Thyroid gland (tissue), 4 donors: ENCODE results near the gene SCN2B. TPM values are rescaled to one million over a fixed set of nuclear protein-coding genes. Genes with fewer than 3 reads are reported as not detected.

Source experiments
- DNase-seq, 2 donors: peaks; one replicate each; pipeline ENCODE4 v3.0.0-alpha.2; 2019
- H3K27ac ChIP-seq, 3 donors: fragments of 200-600 bp; sonication (generic); 1 replicate in 2 of 3; 2 replicates in 1 of 3; pipeline ENCODE4 v1.5.1; 2016 to 2019; ENCODE audit warnings: mild to moderate bottlenecking in 1 of 3, moderate library complexity in 1 of 3
- H3K27me3 ChIP-seq: fragments of 200-600 bp; sonication (generic); one replicate; pipeline ENCODE4 v1.5.1; 2019
- H3K36me3 ChIP-seq, 2 donors: fragments of 200-600 bp; sonication (generic); one replicate each; pipeline ENCODE4 v1.5.1; 2016 to 2019
- H3K4me1 ChIP-seq, 2 donors: fragments of 200-600 bp; sonication (generic); one replicate each; pipeline ENCODE4 v1.5.1; 2017 to 2019
- H3K4me3 ChIP-seq, 3 donors: fragments of 200-600 bp; sonication (generic); replicated peaks in 1 of 3; 1 replicate in 2 of 3; 2 replicates in 1 of 3; pipeline ENCODE4 v1.5.1; 2016; ENCODE audit warnings: mild to moderate bottlenecking in 1 of 3
- H3K9me3 ChIP-seq: fragments of 200-600 bp; sonication (generic); one replicate; pipeline ENCODE4 v1.5.1; 2017
- POLR2A ChIP-seq, 2 donors: fragments of 450-650 bp; IDR thresholded peaks; one replicate each; pipeline ENCODE4 v1.6.1; 2017; ENCODE audit warnings: antibody characterized with exemption in 2 of 2, mild to moderate bottlenecking in 2 of 2, moderate library complexity in 1 of 2
- WGBS, 2 donors: methylation state at CpG; one replicate each; pipeline ENCODE4 v1.1.5; 2017; 5-methylcytosine and 5-hydroxymethylcytosine counted together
- intact Hi-C: fragments of 100-400 bp; cut with DNase I; formaldehyde crosslinking; loops from one replicate; pipeline ENCODE4 v1.15.1; 2023
- total RNA-seq, 4 donors: library from RNA; depleted of rRNA; stranded (reverse); fragments of >200 nt; gene quantifications; one replicate each; pipeline ENCODE4 v1.2.3, GENCODE V29; 2016
- TF ChIP-seq, protein P1 (sequence below), 6 experiments: fragments of 200-600 bp in 3 of 6; fragments of 450-650 bp in 3 of 6; sonication (generic) in 3 of 6; IDR thresholded peaks; one replicate each; pipeline ENCODE4 v1.5.1; 2016 to 2019; ENCODE audit warnings: antibody characterized with exemption in 6 of 6, mild to moderate bottlenecking in 2 of 6, inconsistent platforms in 1 of 6, moderate library complexity in 1 of 6

Gene SCN2B, protein sequence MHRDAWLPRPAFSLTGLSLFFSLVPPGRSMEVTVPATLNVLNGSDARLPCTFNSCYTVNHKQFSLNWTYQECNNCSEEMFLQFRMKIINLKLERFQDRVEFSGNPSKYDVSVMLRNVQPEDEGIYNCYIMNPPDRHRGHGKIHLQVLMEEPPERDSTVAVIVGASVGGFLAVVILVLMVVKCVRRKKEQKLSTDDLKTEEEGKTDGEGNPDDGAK
- total RNA-seq = under 1 TPM; 0.13 to 0.83 (median 0.31) TPM

DNA sequence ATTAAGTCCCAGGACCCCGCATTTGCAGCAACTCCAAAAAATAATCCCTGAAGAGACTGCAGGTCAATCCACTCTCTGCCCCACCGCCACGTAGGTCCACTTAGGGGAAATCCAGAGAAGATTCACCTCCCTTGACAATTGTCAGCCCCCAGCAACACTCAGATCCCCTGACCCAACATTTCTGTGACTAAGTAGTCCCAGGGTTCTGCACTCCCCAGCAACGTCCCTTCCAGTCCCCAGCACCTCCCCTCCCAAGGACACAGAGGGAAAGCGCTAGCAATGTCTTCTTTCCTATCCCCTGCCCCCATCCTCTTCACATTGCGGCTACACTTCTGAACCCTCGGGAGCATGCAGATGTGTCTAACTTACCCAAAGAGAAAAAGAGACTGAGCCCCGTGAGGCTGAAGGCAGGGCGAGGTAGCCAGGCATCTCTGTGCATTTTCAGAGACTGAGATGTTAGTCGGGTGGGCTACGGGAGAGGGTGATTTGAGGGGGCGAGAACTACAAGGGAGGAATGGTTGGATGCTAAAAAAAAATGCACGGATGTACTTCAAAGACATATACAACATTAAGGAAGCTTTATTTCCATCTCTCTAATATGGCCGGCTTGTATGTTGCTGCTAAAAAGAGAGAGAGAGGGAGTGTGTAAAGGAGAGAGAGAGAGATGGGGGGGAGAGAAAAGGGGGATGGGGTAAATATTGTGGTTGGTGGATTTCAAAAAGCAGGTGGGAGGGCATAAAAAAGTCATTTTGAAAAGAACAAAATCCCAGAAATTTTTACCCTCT is at the start of gene SCN2B:
Gene SCN2B (minus strand): TSS at position 647 of the 785 bp plus-strand sequence. CDS start 208 bp downstream, at position 439.
- intact Hi-C loops = no loop called here
- peaks cover 15 to 30% of the 10 kb centered on the region in 2 donors for H3K4me1 ChIP-seq

DNA sequence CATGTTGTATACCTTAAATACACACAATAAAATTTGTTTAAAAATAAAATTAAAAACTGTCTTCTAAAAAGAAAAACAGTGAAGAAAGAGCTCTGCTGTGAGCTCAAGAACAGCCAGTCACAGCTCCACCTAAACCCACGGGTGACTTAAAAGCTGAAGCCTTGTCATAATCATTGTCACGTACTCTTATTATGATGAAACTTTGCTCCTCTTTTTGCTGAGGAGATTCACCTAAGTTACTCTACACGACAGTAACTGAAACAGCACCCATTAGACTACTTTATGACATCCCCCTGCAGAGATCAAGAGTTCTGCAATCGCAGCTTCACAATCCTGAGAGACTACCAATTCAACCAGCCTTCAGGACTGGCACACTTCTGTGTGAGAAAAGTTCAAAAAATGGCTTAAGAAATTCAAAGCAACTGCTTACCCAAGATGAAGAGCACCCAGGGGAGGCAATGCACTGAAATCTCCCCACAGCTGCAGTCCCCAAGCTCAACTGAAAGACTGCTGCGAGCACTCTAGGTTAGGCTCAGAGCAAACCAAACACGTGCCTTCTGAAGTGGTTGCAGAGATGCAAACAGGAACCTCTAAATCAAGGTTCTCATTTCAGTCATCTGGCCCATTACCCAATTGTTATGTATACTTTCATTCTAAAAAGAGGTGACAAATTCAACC is 48.2 kb upstream of the SCN2B start, which contains the start of gene JAML:
Gene JAML (minus strand): TSS at position 501 of the 678 bp plus-strand sequence. CDS start 10,145 bp downstream, outside the sequence.
- no peaks in the 10 kb centered on the region for H3K4me1 ChIP-seq
- no peak within 1 kb of the TSS for H3K4me3 ChIP-seq
- no peak within 1 kb of the TSS for H3K27ac ChIP-seq
- peaks cover 9% of the 10 kb centered on the region in 2 donors for H3K36me3 ChIP-seq
- no peaks in the 10 kb centered on the region for H3K27me3 ChIP-seq
- DNase-seq = peak in 1 of 2 donors; percentile 10
- TF ChIP-seq, protein P1, sequence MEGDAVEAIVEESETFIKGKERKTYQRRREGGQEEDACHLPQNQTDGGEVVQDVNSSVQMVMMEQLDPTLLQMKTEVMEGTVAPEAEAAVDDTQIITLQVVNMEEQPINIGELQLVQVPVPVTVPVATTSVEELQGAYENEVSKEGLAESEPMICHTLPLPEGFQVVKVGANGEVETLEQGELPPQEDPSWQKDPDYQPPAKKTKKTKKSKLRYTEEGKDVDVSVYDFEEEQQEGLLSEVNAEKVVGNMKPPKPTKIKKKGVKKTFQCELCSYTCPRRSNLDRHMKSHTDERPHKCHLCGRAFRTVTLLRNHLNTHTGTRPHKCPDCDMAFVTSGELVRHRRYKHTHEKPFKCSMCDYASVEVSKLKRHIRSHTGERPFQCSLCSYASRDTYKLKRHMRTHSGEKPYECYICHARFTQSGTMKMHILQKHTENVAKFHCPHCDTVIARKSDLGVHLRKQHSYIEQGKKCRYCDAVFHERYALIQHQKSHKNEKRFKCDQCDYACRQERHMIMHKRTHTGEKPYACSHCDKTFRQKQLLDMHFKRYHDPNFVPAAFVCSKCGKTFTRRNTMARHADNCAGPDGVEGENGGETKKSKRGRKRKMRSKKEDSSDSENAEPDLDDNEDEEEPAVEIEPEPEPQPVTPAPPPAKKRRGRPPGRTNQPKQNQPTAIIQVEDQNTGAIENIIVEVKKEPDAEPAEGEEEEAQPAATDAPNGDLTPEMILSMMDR (IDR thresholded peaks at IDR 0.05) = no peak
- no peak for TF ChIP-seq POLR2A (IDR thresholded peaks at IDR 0.05)
- H3K9me3 ChIP-seq = no peaks in the 10 kb centered on the region
- WGBS, 2 donors = 64 to 74% methylated on average over 6 of the region's 6 CpGs
- intact Hi-C loops = no loop called here

More for the DNA sequence above, at the start of gene SCN2B:
- Histone ChIP-seq H3K27ac (peak within 1 kb of the TSS in 1 of 3 donors; percentile 45), H3K36me3 (no peaks in the 10 kb centered on the region), H3K27me3 (no peaks in the 10 kb centered on the region), H3K4me3 (peak within 1 kb of the TSS in 2 of 3 donors; percentile 6 to 18), H3K9me3 (no peaks in the 10 kb centered on the region)
- TF ChIP-seq, protein P1 (IDR thresholded peaks at IDR 0.05) = no peak
- no peak for TF ChIP-seq POLR2A (IDR thresholded peaks at IDR 0.05)
- WGBS, 2 donors = 17 to 22% methylated on average over 14 of the region's 14 CpGs
- no peak for DNase-seq

DNA sequence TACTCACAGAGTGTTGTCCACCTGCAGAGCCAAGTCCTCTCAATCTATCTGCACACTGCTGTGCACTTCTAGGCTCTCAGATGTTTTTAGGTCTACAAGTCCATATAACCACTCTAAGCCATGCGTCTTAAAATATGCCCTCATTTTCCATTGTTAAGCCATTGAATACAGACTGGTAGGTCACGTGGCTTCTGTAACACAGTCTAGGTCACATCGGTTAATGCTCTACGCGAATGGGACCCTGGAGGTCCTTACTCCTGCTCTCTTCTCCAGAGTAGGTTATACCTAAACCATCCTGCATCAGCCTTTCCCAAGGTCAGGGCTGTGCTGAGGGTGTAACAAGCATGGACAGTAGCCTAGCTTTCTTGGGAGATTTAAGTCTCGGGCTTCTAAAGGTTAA is 47.6 kb upstream of the SCN2B start:
- Histone ChIP-seq H3K4me3 (no peak overlapping the region), H3K27me3 (no peaks in the 10 kb centered on the region), H3K9me3 (no peaks in the 10 kb centered on the region), H3K36me3 (peaks cover 3 to 9% of the 10 kb centered on the region in 2 donors), H3K27ac (no peak overlapping the region), H3K4me1 (no peaks in the 10 kb centered on the region)
- WGBS, 2 donors = 82 to 97% methylated on average over 6 of the region's 6 CpGs
- intact Hi-C loops = no loop called here
- no peak for TF ChIP-seq POLR2A (IDR thresholded peaks at IDR 0.05)
- TF ChIP-seq, protein P1 (IDR thresholded peaks at IDR 0.05) = no peak
- no peak for DNase-seq

DNA sequence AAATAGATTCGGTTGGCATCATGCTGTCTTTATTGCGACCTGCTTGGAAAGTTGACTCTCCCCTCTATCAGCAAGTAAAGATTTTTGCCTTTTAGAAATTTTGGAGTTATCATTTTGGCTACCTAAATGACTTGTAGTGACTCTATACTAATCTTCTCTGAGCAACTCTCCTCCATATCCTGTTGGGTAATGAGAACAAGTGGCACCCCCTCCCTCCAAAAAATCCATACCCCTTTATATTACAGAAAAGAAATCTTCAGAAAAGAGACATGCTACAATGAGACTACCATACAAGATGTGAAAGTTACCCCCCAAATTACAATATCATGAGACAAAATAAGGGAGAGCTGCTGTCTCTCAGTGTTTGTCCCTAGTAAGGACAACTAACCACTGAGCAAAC is 47.1 kb upstream of the SCN2B start:
- Histone ChIP-seq H3K4me3 (no peak overlapping the region), H3K4me1 (no peaks in the 10 kb centered on the region), H3K36me3 (peaks cover 3 to 9% of the 10 kb centered on the region in 2 donors), H3K27ac (no peak overlapping the region), H3K27me3 (no peaks in the 10 kb centered on the region), H3K9me3 (no peaks in the 10 kb centered on the region)
- no peak for DNase-seq
- intact Hi-C loops = no loop called here
- TF ChIP-seq POLR2A (IDR thresholded peaks at IDR 0.05) = no peak
- TF ChIP-seq, protein P1 (IDR thresholded peaks at IDR 0.05) = no peak
- WGBS, 2 donors = 86 to 91% methylated on average over 2 of the region's 2 CpGs
